ENCODE data around the gene ALCAM. TPM values are rescaled to one million over a fixed set of nuclear protein-coding genes. Genes with fewer than 3 reads are reported as not detected.

The ALCAM gene
- total RNA-seq, 3 donors from 2014 or later: 12.6 to 23.7 (median 14.8) TPM

GRCh38 chr3:105539897-105540296, 173.2 kb downstream of the ALCAM start:
- TF ChIP-seq CTCF (IDR thresholded peaks at IDR 0.05): no peak
- ATAC-seq (no peak), DNase-seq (no peak)
- H3K4me1 ChIP-seq (ENCODE audit: low read depth): no peaks in the 10 kb centered on the region
- H3K9me3 ChIP-seq: no peaks in the 10 kb centered on the region
- H3K4me3 ChIP-seq: no peak overlapping the region
- intact Hi-C loops (cut with DNase I, micrococcal nuclease): no loop called here
- no peaks in the 10 kb centered on the region for H3K36me3 ChIP-seq (ENCODE audit: low read depth)

GRCh38 chr3:105542282-105543019, 175.7 kb downstream of the ALCAM start:
- Histone ChIP-seq H3K4me3 (no peak overlapping the region), H3K4me1 (ENCODE audit: low read depth) (no peaks in the 10 kb centered on the region), H3K36me3 (ENCODE audit: low read depth) (no peaks in the 10 kb centered on the region), H3K9me3 (no peaks in the 10 kb centered on the region)
- intact Hi-C loops (cut with DNase I, micrococcal nuclease): no loop called here
- no peak for DNase-seq
- ATAC-seq: no peak
- no peak for TF ChIP-seq CTCF (IDR thresholded peaks at IDR 0.05)

- no peak for DNase-seq
- intact Hi-C loops (cut with DNase I, micrococcal nuclease): no loop called here
- Histone ChIP-seq H3K9me3 (no peaks in the 10 kb centered on the region), H3K36me3 (ENCODE audit: low read depth) (no peaks in the 10 kb centered on the region), H3K4me1 (ENCODE audit: low read depth) (no peaks in the 10 kb centered on the region), H3K4me3 (no peak overlapping the region)
- no peak for TF ChIP-seq CTCF (IDR thresholded peaks at IDR 0.05)
- no peak for ATAC-seq
Measured at GRCh38 chr3:105545051-105545450, 178.3 kb downstream of the ALCAM start.

GRCh38 chr3:105553851-105554250, 187.1 kb downstream of the ALCAM start:
- H3K4me1 ChIP-seq (ENCODE audit: low read depth): no peaks in the 10 kb centered on the region
- intact Hi-C loops (cut with DNase I, micrococcal nuclease): no loop called here
- no peak for TF ChIP-seq CTCF (IDR thresholded peaks at IDR 0.05)
- no peaks in the 10 kb centered on the region for H3K9me3 ChIP-seq
- no peak for ATAC-seq
- H3K4me3 ChIP-seq: no peak overlapping the region
- no peaks in the 10 kb centered on the region for H3K36me3 ChIP-seq (ENCODE audit: low read depth)
- no peak for DNase-seq

GRCh38 chr3:105555206-105555605, 188.5 kb downstream of the ALCAM start:
- H3K4me3 ChIP-seq: no peak overlapping the region
- no peaks in the 10 kb centered on the region for H3K9me3 ChIP-seq
- no peaks in the 10 kb centered on the region for H3K36me3 ChIP-seq (ENCODE audit: low read depth)
- intact Hi-C loops (cut with DNase I, micrococcal nuclease): no loop called here
- no peak for TF ChIP-seq CTCF (IDR thresholded peaks at IDR 0.05)
- no peaks in the 10 kb centered on the region for H3K4me1 ChIP-seq (ENCODE audit: low read depth)
- ATAC-seq (no peak), DNase-seq (no peak)
